Endothelial cell of umbilical vein (primary cell): ENCODE measurements around the gene SPTSSB. TPM values are rescaled to one million over a fixed set of nuclear protein-coding genes. Genes with fewer than 3 reads are reported as not detected.

ENCODE experiments used
- BruUV-seq: library from RNA; stranded (reverse); fragments of 400-500 nt; replicated peaks from 2 replicates; lab custom pipeline; 2021; lab: Mats Ljungman, UMichigan
- CTCF ChIA-PET: fragments of 300-600, 350-600 bp; sonication (Branson Sonifier 250); formaldehyde crosslinking; loops from one replicate; lab custom pipeline; 2021; ENCODE audit warnings: antibody characterized with exemption, inconsistent platforms; lab: Charles Lee
- POLR2A ChIA-PET: fragments of 300-600, 350-600 bp; sonication (Branson Sonifier 250); formaldehyde crosslinking; loops from one replicate; lab custom pipeline; 2021; ENCODE audit warnings: antibody characterized with exemption, inconsistent platforms; lab: Charles Lee
- DNase-seq: peaks from one replicate; pipeline ENCODE4 v3.0.0-alpha.2; 2011; ENCODE audit warnings: low read depth, low spot score
- FAIRE-seq: peaks from 2 replicates; lab custom pipeline; 2011; peaks lifted over from hg19 to GRCh38; lab: Jason Lieb, UNC
- H2AFZ ChIP-seq: 2 replicates; pipeline ENCODE4 v1.6.0; 2012; ENCODE audit warnings: low read depth, low read length, control low read depth, inconsistent platforms
- H3K27ac ChIP-seq: 2 replicates; pipeline ENCODE4 v1.5.1; 2011; ENCODE audit warnings: low read depth, mild to moderate bottlenecking, control low read depth, low read length, moderate library complexity; ENCODE audit not compliant: insufficient read depth
- H3K27me3 ChIP-seq, 2 experiments: 2 replicates each; pipeline versions ENCODE4 v1.6.0 to v1.6.1; 2011; ENCODE audit warnings: low read length in 2 of 2, mixed read lengths in 1 of 2; ENCODE audit not compliant: control insufficient read depth in 2 of 2, insufficient read depth in 2 of 2
- H3K36me3 ChIP-seq, 2 experiments: 2 replicates in 1 of 2; 3 replicates in 1 of 2; pipeline ENCODE4 v1.5.1; 2011; ENCODE audit warnings: low read length in 2 of 2, mild to moderate bottlenecking in 1 of 2, moderate library complexity in 1 of 2; ENCODE audit not compliant: control insufficient read depth in 2 of 2, insufficient read depth in 2 of 2; ENCODE audit errors: extremely low read depth in 1 of 2
- H3K4me1 ChIP-seq: 3 replicates; pipeline ENCODE4 v1.5.1; 2011; ENCODE audit warnings: mild to moderate bottlenecking, low read length; ENCODE audit not compliant: control insufficient read depth, insufficient read depth; ENCODE audit errors: extremely low read depth
- H3K4me2 ChIP-seq: 2 replicates; pipeline ENCODE4 v1.6.1; 2011; ENCODE audit warnings: low read length, control low read depth, mixed read lengths; ENCODE audit not compliant: insufficient read depth
- H3K4me3 ChIP-seq, 3 experiments: fragments of 200-600 bp in 1 of 3; sonication (generic), shearing (Covaris generic) in 1 of 3; replicated peaks in 1 of 3; 2 replicates each; pipeline ENCODE4 v1.5.1; 2011 to 2016; ENCODE audit warnings: control low read depth in 3 of 3, low read length in 3 of 3, mild to moderate bottlenecking in 2 of 3, inconsistent platforms in 1 of 3, low read depth in 1 of 3, moderate library complexity in 1 of 3; ENCODE audit not compliant: insufficient read depth in 1 of 3
- H3K79me2 ChIP-seq: 2 replicates; pipeline ENCODE4 v1.6.0; 2012; ENCODE audit warnings: low read length, inconsistent platforms; ENCODE audit not compliant: control insufficient read depth, insufficient read depth
- H3K9ac ChIP-seq: replicated peaks from 2 replicates; pipeline ENCODE3; 2011; ENCODE audit warnings: low read length, control low read depth; ENCODE audit not compliant: insufficient read depth; ENCODE audit errors: extremely low read depth
- H3K9me1 ChIP-seq: replicated peaks from 3 replicates; pipeline ENCODE4 v1.6.0; 2011; ENCODE audit warnings: mild to moderate bottlenecking, low read length; ENCODE audit not compliant: control insufficient read depth, insufficient read depth; ENCODE audit errors: extremely low read depth
- H3K9me3 ChIP-seq: replicated peaks from 2 replicates; pipeline ENCODE4 v1.5.1; 2012; ENCODE audit warnings: low read length, inconsistent platforms; ENCODE audit not compliant: control insufficient read depth, insufficient read depth
- H4K20me1 ChIP-seq: replicated peaks from 2 replicates; pipeline ENCODE3; 2011; ENCODE audit warnings: mild to moderate bottlenecking, low read length; ENCODE audit not compliant: control insufficient read depth, insufficient read depth; ENCODE audit errors: extremely low read depth
- EZH2 ChIP-seq: IDR thresholded peaks from 2 replicates; pipeline ENCODE4 v1.6.1; 2012; ENCODE audit warnings: borderline replicate concordance, low read depth, mild to moderate bottlenecking, moderate library complexity, low read length, inconsistent platforms; ENCODE audit not compliant: severe bottlenecking
- FOS ChIP-seq: IDR thresholded peaks from 2 replicates; pipeline ENCODE4 v1.6.1; 2011; ENCODE audit warnings: mild to moderate bottlenecking, low read length, moderate library complexity, borderline replicate concordance; ENCODE audit not compliant: insufficient read depth
- GATA2 ChIP-seq: IDR thresholded peaks from 2 replicates; pipeline ENCODE4 v1.7.0; 2011; ENCODE audit warnings: low read depth, mild to moderate bottlenecking, moderate library complexity, mixed read lengths, low read length; ENCODE audit not compliant: insufficient read length, insufficient read depth
- JUN ChIP-seq: IDR thresholded peaks from 2 replicates; pipeline ENCODE4 v1.6.1; 2011; ENCODE audit warnings: borderline replicate concordance, low read depth; ENCODE audit not compliant: insufficient read length, insufficient read depth
- MYC ChIP-seq: IDR thresholded peaks from one replicate; pipeline ENCODE4 v1.6.1; 2011; ENCODE audit warnings: mild to moderate bottlenecking, low read depth, low read length
- POLR2A ChIP-seq: IDR thresholded peaks from 2 replicates; pipeline ENCODE4 v1.6.1; 2012; ENCODE audit warnings: low read depth, mild to moderate bottlenecking, control low read depth, low read length
- POLR2AphosphoS5 ChIP-seq: IDR thresholded peaks from 2 replicates; pipeline ENCODE4 v1.6.1; 2012; ENCODE audit warnings: low read depth, mild to moderate bottlenecking, control low read depth, low read length, moderate library complexity; ENCODE audit not compliant: insufficient read depth
- dilution Hi-C: fragments of 300-500 bp; cut with MboI; formaldehyde crosslinking; loops from one replicate; pipeline ENCODE4 v1.15.0; 2019; ENCODE audit warnings: low sequenced_read_pairs; ENCODE audit not compliant: extremely low pct_ligation_motif_present
- intact Hi-C: fragments of 100-400 bp; cut with micrococcal nuclease; formaldehyde crosslinking; loops from one replicate; pipeline ENCODE4 v1.10.0; 2022
- polyA plus RNA-seq, 4 experiments: library from polyadenylated mRNA; depleted of rRNA in 3 of 4; stranded (reverse) in 3 of 4; unstranded in 1 of 4; fragments of >200 nt; gene quantifications; 2 replicates each; pipeline versions ENCODE4 v1.2.1 to v1.2.3, GENCODE V29; 2011 to 2012; ENCODE audit warnings: missing spikeins in 1 of 4
- total RNA-seq: library from RNA; stranded (reverse); gene quantifications from 2 replicates; pipeline ENCODE4 v1.2.3, GENCODE V29; 2021
- TF ChIP-seq, protein P1 (sequence below): IDR thresholded peaks from 2 replicates; pipeline ENCODE4 v1.6.1; 2011; ENCODE audit not compliant: insufficient read depth, insufficient read length
- TF ChIP-seq, protein P2 (sequence below), 2 donors: IDR thresholded peaks; 1 replicate in 1 of 2; 2 replicates in 1 of 2; pipeline ENCODE4 v1.5.1; 2011; ENCODE audit warnings: low read length in 2 of 2, mild to moderate bottlenecking in 2 of 2, moderate library complexity in 2 of 2, control low read depth in 1 of 2, inconsistent platforms in 1 of 2, low read depth in 1 of 2; ENCODE audit not compliant: insufficient read depth in 1 of 2; ENCODE audit errors: extremely low read depth in 1 of 2

SPTSSB gene
- total and polyA plus RNA-seq, 2 donors (not counting 3 experiments of a cell fraction or from before 2014, with no cell fraction given): not detected

DNA sequence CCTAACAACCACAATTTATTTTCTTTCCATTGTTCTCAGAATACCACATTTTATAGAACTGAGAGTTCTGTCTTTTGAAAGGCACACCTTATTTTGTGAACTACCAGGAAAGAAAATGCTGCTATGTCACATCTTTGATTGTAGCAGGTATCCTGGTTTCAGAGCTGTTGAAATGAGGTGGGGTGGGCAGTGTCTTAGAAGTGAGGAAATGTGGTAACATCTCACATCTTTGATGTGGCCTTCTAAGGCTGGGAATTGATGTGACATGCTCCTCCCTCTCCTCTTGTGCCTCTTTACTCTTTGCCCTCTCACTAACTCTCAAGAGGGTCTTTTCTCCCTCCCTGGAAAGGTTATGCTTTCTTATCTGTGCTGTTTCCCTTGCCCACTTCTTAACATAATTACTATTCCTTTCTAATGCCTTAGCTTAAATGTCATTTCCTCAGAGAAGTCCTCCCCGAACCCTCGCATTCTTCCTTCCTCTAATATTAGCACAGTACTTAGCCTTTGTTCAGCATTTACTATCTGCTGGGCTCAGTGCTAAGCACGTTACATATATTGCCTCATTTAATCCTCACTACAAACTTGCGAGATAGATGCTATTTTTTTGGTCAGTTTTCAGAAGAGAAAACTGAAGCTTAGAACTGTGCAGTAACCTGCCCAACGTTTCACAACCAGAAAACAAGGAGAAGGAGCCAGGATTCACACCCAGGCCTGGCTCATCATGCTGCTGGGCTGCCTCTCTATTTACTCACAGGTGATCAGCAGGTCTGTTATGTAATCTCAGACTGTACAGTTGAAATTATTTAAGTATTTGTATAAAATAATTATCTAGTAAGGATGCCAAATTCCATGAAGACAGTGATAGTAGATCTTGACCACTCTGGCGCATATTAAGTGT, 24.0 kb upstream of the SPTSSB start:
- ChIA-PET CTCF (no interaction called here), POLR2A (no interaction called here)
- Histone ChIP-seq H3K4me2 (no peak overlapping the region), H3K27ac (no peak overlapping the region), H3K79me2 (no peaks in the 10 kb centered on the region), H3K9me3 (no peaks in the 10 kb centered on the region), H3K9me1 (no peaks in the 10 kb centered on the region), H3K27me3 (peaks cover 3 to 8% of the 10 kb centered on the region in 2 experiments), H4K20me1 (no peaks in the 10 kb centered on the region), H3K36me3 (no peaks in the 10 kb centered on the region), H3K9ac (no peak overlapping the region), H3K4me3 (no peak overlapping the region), H2AFZ (no peak overlapping the region), H3K4me1 (no peaks in the 10 kb centered on the region)
- no peak for DNase-seq
- intact Hi-C loops: no loop called here
- dilution Hi-C loops: no loop called here
- no TSS peak for BruUV-seq
- no peak for FAIRE-seq
- TF ChIP-seq, protein P1, sequence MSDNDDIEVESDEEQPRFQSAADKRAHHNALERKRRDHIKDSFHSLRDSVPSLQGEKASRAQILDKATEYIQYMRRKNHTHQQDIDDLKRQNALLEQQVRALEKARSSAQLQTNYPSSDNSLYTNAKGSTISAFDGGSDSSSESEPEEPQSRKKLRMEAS: no peak
- TF ChIP-seq POLR2A (no peak), MYC (no peak), GATA2 (no peak), EZH2 (no peak), JUN (no peak), FOS (no peak), POLR2AphosphoS5 (no peak)
- TF ChIP-seq, protein P2, sequence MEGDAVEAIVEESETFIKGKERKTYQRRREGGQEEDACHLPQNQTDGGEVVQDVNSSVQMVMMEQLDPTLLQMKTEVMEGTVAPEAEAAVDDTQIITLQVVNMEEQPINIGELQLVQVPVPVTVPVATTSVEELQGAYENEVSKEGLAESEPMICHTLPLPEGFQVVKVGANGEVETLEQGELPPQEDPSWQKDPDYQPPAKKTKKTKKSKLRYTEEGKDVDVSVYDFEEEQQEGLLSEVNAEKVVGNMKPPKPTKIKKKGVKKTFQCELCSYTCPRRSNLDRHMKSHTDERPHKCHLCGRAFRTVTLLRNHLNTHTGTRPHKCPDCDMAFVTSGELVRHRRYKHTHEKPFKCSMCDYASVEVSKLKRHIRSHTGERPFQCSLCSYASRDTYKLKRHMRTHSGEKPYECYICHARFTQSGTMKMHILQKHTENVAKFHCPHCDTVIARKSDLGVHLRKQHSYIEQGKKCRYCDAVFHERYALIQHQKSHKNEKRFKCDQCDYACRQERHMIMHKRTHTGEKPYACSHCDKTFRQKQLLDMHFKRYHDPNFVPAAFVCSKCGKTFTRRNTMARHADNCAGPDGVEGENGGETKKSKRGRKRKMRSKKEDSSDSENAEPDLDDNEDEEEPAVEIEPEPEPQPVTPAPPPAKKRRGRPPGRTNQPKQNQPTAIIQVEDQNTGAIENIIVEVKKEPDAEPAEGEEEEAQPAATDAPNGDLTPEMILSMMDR (IDR thresholded peaks at IDR 0.05; ENCODE audit: extremely low read depth in 1 of 2, insufficient read depth in 1 of 2, low read depth in 1 of 2, low read length in 2 of 2): no peak
